GM19099 (cell line): ENCODE results near the gene PEX26.

Source experiments
- POLR2A ChIP-seq: IDR thresholded peaks from 3 replicates; pipeline ENCODE4 v1.6.1; 2011; ENCODE audit warnings: low read depth; ENCODE audit not compliant: insufficient read length; ENCODE audit errors: extremely low read depth

PEX26 gene

GRCh38 chr22:18066181-18066859 is 11.5 kb upstream of the PEX26 start:
- TF ChIP-seq POLR2A: no peak

- TF ChIP-seq POLR2A: no peak
Observed at GRCh38 chr22:18067121-18067520, 10.7 kb upstream of the PEX26 start.

GRCh38 chr22:18067548-18068341 is 10.0 kb upstream of the PEX26 start:
- TF ChIP-seq POLR2A: no peak

GRCh38 chr22:18068381-18068988 is 9.3 kb upstream of the PEX26 start:
- TF ChIP-seq POLR2A: no peak

GRCh38 chr22:18069041-18069440 is 8.7 kb upstream of the PEX26 start:
- TF ChIP-seq POLR2A: no peak

- TF ChIP-seq POLR2A: no peak
Observed at GRCh38 chr22:18070041-18070440, 7.7 kb upstream of the PEX26 start.

- no peak for TF ChIP-seq POLR2A
Observed at GRCh38 chr22:18070556-18071306, 7.1 kb upstream of the PEX26 start.

- no peak for TF ChIP-seq POLR2A
Observed at GRCh38 chr22:18071968-18072310, 5.9 kb upstream of the PEX26 start.

- TF ChIP-seq POLR2A: no peak
Observed at GRCh38 chr22:18073467-18073866, 4.3 kb upstream of the PEX26 start.

- TF ChIP-seq POLR2A: no peak
Observed at GRCh38 chr22:18075101-18075719, 2.6 kb upstream of the PEX26 start.

- no peak for TF ChIP-seq POLR2A
Observed at GRCh38 chr22:18075720-18076497, 1.9 kb upstream of the PEX26 start.

- no peak for TF ChIP-seq POLR2A
Observed at GRCh38 chr22:18077087-18077638, 627 bp upstream of the PEX26 start.

GRCh38 chr22:18078329-18079041 is 695 bp downstream of the PEX26 start:
- TF ChIP-seq POLR2A: no peak
